ENCODE measurements around the gene ANK2. TPM values are rescaled to one million over a fixed set of nuclear protein-coding genes. Genes with fewer than 3 reads are reported as not detected.

ANK2 gene
- total RNA-seq, 1 experiment from 2014 or later, result 5.6 TPM

- no peak for TF ChIP-seq ZBTB33 (IDR thresholded peaks at IDR 0.05; ENCODE audit: extremely low read depth, insufficient replicate concordance, low read length)
- no peak for TF ChIP-seq CBX3 (IDR thresholded peaks at IDR 0.05; ENCODE audit: low read depth)
- TF ChIP-seq EGR1 (IDR thresholded peaks at IDR 0.05; ENCODE audit: low read depth), result no peak
- no peak for TF ChIP-seq SP1 (IDR thresholded peaks at IDR 0.05; ENCODE audit: low read depth)
- TF ChIP-seq ATF3 (IDR thresholded peaks at IDR 0.05), result no peak
- TF ChIP-seq RAD21 (IDR thresholded peaks at IDR 0.05; ENCODE audit: low read depth), result no peak
- TF ChIP-seq ELF1 (IDR thresholded peaks at IDR 0.05; ENCODE audit: borderline replicate concordance, low read depth), result no peak
- TF ChIP-seq EZH2phosphoT487 (IDR thresholded peaks at IDR 0.05; ENCODE audit: borderline replicate concordance), result no peak
These were observed 24.0 kb upstream of the ANK2 start (continued) for GRCh38 chr4:113025416-113025815.

GRCh38 chr4:113026556-113026955, 22.9 kb upstream of the ANK2 start:
- Histone ChIP-seq H4K20me1 (ENCODE audit: insufficient read depth) (no peaks in the 10 kb centered on the region), H3K4me1 (ENCODE audit: control insufficient read depth in 1 of 2, insufficient read depth in 2 of 2, low read length in 2 of 2) (no peaks in the 10 kb centered on the region), H3K36me3 (ENCODE audit: control insufficient read depth in 1 of 2, insufficient read depth in 2 of 2, low read length in 2 of 2) (no peaks in the 10 kb centered on the region), H3K9me2 (ENCODE audit: insufficient read depth) (no peaks in the 10 kb centered on the region), H2AFZ (ENCODE audit: low read depth, low read length, poor library complexity, severe bottlenecking) (no peak overlapping the region), H3K27me3 (ENCODE audit: insufficient read depth, low read length) (no peaks in the 10 kb centered on the region), H3K4me2 (ENCODE audit: low read length) (no peak overlapping the region), H3K79me2 (ENCODE audit: insufficient read depth, low read length) (no peaks in the 10 kb centered on the region), H3K4me3 (replicated peaks in 1 of 2; ENCODE audit: low read depth in 1 of 2, low read length in 2 of 2) (no peak overlapping the region), H3K27ac (ENCODE audit: low read depth, low read length) (no peak overlapping the region), H3K9ac (ENCODE audit: low read length) (no peak overlapping the region), H3K9me3 (ENCODE audit: control insufficient read depth in 1 of 2, insufficient read depth in 1 of 2, low read depth in 1 of 2, low read length in 2 of 2) (no peaks in the 10 kb centered on the region)
- TF ChIP-seq FOSL1 (IDR thresholded peaks at IDR 0.05; ENCODE audit: low read depth) (no peak), CTCF (IDR thresholded peaks at IDR 0.05 in 2 of 3, conservative IDR thresholded peaks at IDR 0.05 in 1 of 3; ENCODE audit: borderline replicate concordance in 1 of 3, insufficient read depth in 1 of 3, low read depth in 2 of 3, low read length in 2 of 3) (no peak), SIN3A (IDR thresholded peaks at IDR 0.05; ENCODE audit: low read depth) (no peak), POLR2AphosphoS5 (IDR thresholded peaks at IDR 0.05; ENCODE audit: low read depth, low read length) (no peak), REST (IDR thresholded peaks at IDR 0.05; ENCODE audit: low read depth) (no peak), EZH2 (IDR thresholded peaks at IDR 0.05) (no peak), EGR1 (IDR thresholded peaks at IDR 0.05; ENCODE audit: low read depth) (no peak), ELF1 (IDR thresholded peaks at IDR 0.05; ENCODE audit: borderline replicate concordance, low read depth) (no peak), CEBPB (IDR thresholded peaks at IDR 0.05; ENCODE audit: low read depth) (no peak), POLR2A (IDR thresholded peaks at IDR 0.05; ENCODE audit: borderline replicate concordance, extremely low read depth, insufficient read depth, insufficient read length) (no peak), JUND (IDR thresholded peaks at IDR 0.05) (no peak), TCF7L2 (IDR thresholded peaks at IDR 0.05; ENCODE audit: borderline replicate concordance, extremely low read depth, insufficient read depth, insufficient read length) (no peak)
- no TSS peak for BruUV-seq (replicated peaks)
- intact Hi-C loops (cut with micrococcal nuclease), result no loop called here
- RAD21 ChIA-PET (ENCODE audit: low non-redundant PET in 1 of 2, low total read pairs in 2 of 2, uncharacterized antibody in 2 of 2, unreplicated experiment in 2 of 2), result no interaction called here
- ATAC-seq (no peak), DNase-seq (ENCODE audit: low read depth, low spot score) (no peak)
- POLR2A ChIA-PET, result no interaction called here
- CTCF ChIA-PET, result no interaction called here
